ENCODE measurements around the gene OPRM1.
A peak's percentile ranks its signal among the peaks of the same experiment; 100 is the strongest.

OPRM1 gene

DNA sequence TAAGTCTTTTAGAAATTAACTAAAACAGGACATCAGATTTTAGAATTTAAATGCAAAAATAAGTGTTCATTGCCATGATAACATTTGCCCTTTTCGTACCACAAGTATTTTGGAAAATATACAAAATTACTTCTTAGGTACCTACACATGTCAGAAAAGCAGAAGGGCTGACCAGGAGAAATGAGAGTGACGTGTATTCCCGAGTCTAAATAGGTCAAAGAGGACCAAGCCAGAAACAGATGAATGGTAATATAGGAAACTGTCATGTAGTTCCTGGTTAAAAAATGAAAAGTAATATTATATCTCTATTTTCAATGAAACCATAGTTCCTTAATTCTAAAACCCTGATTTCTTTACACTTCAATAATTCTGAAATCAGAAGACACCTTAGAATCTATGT is 191.4 kb downstream of the OPRM1 start:
- Histone ChIP-seq H3K27ac (ENCODE audit: low read length) (no peak overlapping the region), H3K4me3 (ENCODE audit: low read depth in 1 of 2, low read length in 2 of 2) (no peak overlapping the region), H3K79me2 (ENCODE audit: insufficient read depth, low read length) (peaks cover 18% of the 10 kb centered on the region), H4K20me1 (ENCODE audit: insufficient read depth, low read length) (no peaks in the 10 kb centered on the region), H3K27me3 (ENCODE audit: insufficient read depth, low read length, poor library complexity) (no peaks in the 10 kb centered on the region), H3K9me3 (ENCODE audit: insufficient read depth, low read length, severe bottlenecking) (no peaks in the 10 kb centered on the region), H2AFZ (ENCODE audit: low read depth, low read length) (no peak overlapping the region), H3K4me2 (ENCODE audit: insufficient read depth, low read length) (no peak overlapping the region), H3K4me1 (ENCODE audit: insufficient read depth, low read length) (peaks cover 47% of the 10 kb centered on the region), H3K9ac (ENCODE audit: low read depth, low read length) (no peak overlapping the region), H3K36me3 (ENCODE audit: insufficient read depth, low read length) (0 out of 2 replicates have a peak, but pooled peaks cover 6% of the 10 kb centered on the region)
- DNase-seq: no peak
- TF ChIP-seq CTCF (IDR thresholded peaks at IDR 0.05; ENCODE audit: borderline replicate concordance, extremely low read depth, low read length, poor library complexity, severe bottlenecking) (no peak), EZH2 (IDR thresholded peaks at IDR 0.05; ENCODE audit: borderline replicate concordance, low read depth, low read length, severe bottlenecking) (no peak)
- ATAC-seq (ENCODE audit: insufficient read depth, low read depth): no peak

DNA sequence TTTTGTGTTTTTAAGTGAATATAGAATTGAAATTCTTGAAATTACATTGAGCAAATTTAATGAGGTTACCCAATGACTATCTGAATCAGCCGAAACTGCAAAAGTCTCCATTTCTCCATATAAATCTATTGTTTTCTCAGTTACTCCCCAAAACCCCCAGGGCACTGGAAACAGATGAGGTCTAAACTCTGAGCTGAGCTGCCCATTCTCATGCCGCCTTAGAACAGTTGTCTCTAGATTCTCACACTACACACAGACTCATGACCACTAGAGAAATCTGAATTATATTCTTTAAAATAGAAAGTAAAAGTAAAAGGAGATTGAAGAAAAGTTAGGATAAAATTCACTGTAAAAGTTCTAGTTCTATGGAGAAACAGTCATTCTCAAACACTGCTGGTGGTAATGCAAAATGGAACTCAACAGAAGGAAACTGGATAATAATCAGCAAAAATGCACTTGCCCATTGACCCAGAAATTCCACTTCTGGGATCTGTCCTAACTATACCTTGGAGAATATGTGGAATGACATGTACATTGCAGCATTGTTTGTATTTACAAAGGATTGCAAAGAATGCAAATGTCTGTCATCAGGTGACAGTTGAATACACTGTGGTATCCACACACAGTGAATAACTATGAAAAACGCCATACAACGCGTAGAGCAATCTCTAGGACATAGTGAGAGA is 192.0 kb downstream of the OPRM1 start:
- Histone ChIP-seq H3K27ac (ENCODE audit: low read length) (peak overlapping the region; percentile 5; the same call in 1 of the 2 replicates), H3K4me3 (ENCODE audit: low read depth in 1 of 2, low read length in 2 of 2) (no peak overlapping the region), H4K20me1 (ENCODE audit: insufficient read depth, low read length) (no peaks in the 10 kb centered on the region), H2AFZ (ENCODE audit: low read depth, low read length) (no peak overlapping the region), H3K4me1 (ENCODE audit: insufficient read depth, low read length) (peaks cover 47% of the 10 kb centered on the region), H3K4me2 (ENCODE audit: insufficient read depth, low read length) (peak overlapping the region; percentile 8; the same call in 1 of the 2 replicates), H3K9me3 (ENCODE audit: insufficient read depth, low read length, severe bottlenecking) (no peaks in the 10 kb centered on the region), H3K27me3 (ENCODE audit: insufficient read depth, low read length, poor library complexity) (no peaks in the 10 kb centered on the region), H3K9ac (ENCODE audit: low read depth, low read length) (no peak overlapping the region), H3K36me3 (ENCODE audit: insufficient read depth, low read length) (0 out of 2 replicates have a peak, but pooled peaks cover 6% of the 10 kb centered on the region), H3K79me2 (ENCODE audit: insufficient read depth, low read length) (peaks cover 21% of the 10 kb centered on the region)
- 0 out of 3 replicates have a peak, but pooled peaks have one; percentile 16 for ATAC-seq (ENCODE audit: insufficient read depth, low read depth)
- DNase-seq: no peak
- TF ChIP-seq CTCF (IDR thresholded peaks at IDR 0.05; ENCODE audit: borderline replicate concordance, extremely low read depth, low read length, poor library complexity, severe bottlenecking): no peak
- TF ChIP-seq EZH2 (IDR thresholded peaks at IDR 0.05; ENCODE audit: borderline replicate concordance, low read depth, low read length, severe bottlenecking): no peak

DNA sequence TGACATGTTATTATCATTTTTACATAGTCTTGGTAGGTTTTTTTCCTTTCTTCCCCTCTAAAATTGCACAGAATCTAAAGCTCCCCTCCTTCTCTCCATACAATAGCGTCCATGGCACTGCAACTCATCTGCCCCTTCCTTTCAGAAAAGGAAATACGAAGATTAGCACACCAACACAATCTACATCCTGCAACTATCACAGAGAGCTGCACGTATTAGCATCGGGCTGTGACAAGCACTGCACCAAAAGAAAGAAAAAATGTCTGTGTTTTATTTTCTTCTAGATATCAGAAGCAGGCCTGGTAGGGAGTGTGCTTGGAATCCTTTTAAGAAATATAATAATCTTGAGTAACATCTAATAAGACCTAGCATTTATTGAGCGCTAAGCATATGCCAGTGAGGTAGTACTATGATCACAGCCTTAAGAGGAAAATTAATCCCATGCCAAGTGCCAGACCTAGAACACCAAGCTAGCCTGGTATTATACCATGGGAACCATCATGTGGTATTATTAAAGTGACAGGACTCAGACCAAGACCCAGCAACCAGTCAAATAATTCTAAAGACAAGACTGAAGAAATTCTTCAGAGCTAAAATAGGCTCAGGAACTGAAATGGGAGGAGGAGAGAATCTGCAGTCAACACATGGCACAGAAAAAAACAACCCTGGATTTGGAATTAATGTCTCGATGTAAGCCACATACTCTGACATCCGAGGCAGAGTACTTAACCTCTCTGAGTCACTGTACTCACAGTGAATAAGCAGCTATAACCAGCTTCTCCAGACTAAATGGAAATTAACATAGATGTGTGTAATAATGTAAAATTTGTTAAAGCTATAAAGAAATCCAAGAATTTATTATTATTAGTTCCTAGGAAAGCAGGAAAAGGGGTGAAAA is 193.2 kb downstream of the OPRM1 start:
- no peak overlapping the region for H3K9ac ChIP-seq (ENCODE audit: low read depth, low read length)
- no peak overlapping the region for H3K4me3 ChIP-seq (ENCODE audit: low read depth in 1 of 2, low read length in 2 of 2)
- H3K79me2 ChIP-seq (ENCODE audit: insufficient read depth, low read length): peaks cover 18% of the 10 kb centered on the region
- ATAC-seq (ENCODE audit: insufficient read depth, low read depth): no peak
- no peaks in the 10 kb centered on the region for H3K27me3 ChIP-seq (ENCODE audit: insufficient read depth, low read length, poor library complexity)
- TF ChIP-seq EZH2 (IDR thresholded peaks at IDR 0.05; ENCODE audit: borderline replicate concordance, low read depth, low read length, severe bottlenecking) (no peak), CTCF (IDR thresholded peaks at IDR 0.05; ENCODE audit: borderline replicate concordance, extremely low read depth, low read length, poor library complexity, severe bottlenecking) (no peak)
- no peaks in the 10 kb centered on the region for H4K20me1 ChIP-seq (ENCODE audit: insufficient read depth, low read length)
- 0 out of 2 replicates have a peak overlapping the region, but pooled peaks have one; percentile 17 for H3K27ac ChIP-seq (ENCODE audit: low read length)
- no peaks in the 10 kb centered on the region for H3K9me3 ChIP-seq (ENCODE audit: insufficient read depth, low read length, severe bottlenecking)
- H2AFZ ChIP-seq (ENCODE audit: low read depth, low read length): no peak overlapping the region
- H3K36me3 ChIP-seq (ENCODE audit: insufficient read depth, low read length): 0 out of 2 replicates have a peak, but pooled peaks cover 6% of the 10 kb centered on the region
- peaks cover 47% of the 10 kb centered on the region for H3K4me1 ChIP-seq (ENCODE audit: insufficient read depth, low read length)
- no peak for DNase-seq
- H3K4me2 ChIP-seq (ENCODE audit: insufficient read depth, low read length): no peak overlapping the region
